Measurements from ENCODE around the gene SLC10A7. TPM values are rescaled to one million over a fixed set of nuclear protein-coding genes. Genes with fewer than 3 reads are reported as not detected.

SLC10A7 gene
- total and polyA plus RNA-seq, 2 of the 4 experiments (the other 2 are of a cell fraction), result 5.2 to 8.4 TPM

DNA sequence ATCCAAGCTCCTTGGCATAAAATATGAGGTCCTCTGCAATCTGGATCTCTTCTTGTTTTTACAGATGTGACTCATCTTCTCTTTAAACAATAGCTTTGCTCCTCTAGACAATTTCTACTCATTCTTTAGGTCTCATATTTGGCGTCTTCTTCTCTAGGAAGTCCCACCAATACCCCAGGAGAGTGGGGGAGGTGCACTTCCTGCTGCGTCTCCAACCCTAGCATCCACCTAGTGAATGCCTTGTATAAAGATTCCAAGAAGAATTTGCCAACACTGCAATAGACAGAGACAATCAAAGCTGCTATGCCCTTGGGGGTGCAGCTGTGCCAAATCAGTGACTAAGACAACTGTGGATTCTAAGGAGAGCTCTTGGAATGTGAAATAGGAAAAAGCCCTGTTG, 45.7 kb upstream of the SLC10A7 start:
- Histone ChIP-seq H3K9me3 (ENCODE audit: control insufficient read depth, insufficient read depth, low read length) (no peaks in the 10 kb centered on the region), H3K4me2 (ENCODE audit: low read depth, low read length) (no peak overlapping the region), H4K20me1 (ENCODE audit: insufficient read depth, low read length) (no peaks in the 10 kb centered on the region), H2AFZ (replicated peaks; ENCODE audit: low read length, poor library complexity) (no peak overlapping the region), H3K23ac (ENCODE audit: low read depth, low read length) (no peak overlapping the region), H3K27ac (ENCODE audit: insufficient read depth, low read length) (no peak overlapping the region), H3K9ac (ENCODE audit: low read depth, low read length) (no peak overlapping the region), H4K8ac (ENCODE audit: low read depth in 2 of 2, low read length in 2 of 2) (no peak overlapping the region), H2BK120ac (ENCODE audit: low read depth, low read length) (no peak overlapping the region), H3K4me1 (ENCODE audit: control insufficient read depth, insufficient read depth, low read length) (no peaks in the 10 kb centered on the region), H3K9me1 (ENCODE audit: insufficient read depth, low read length) (no peaks in the 10 kb centered on the region), H3K4ac (ENCODE audit: low read depth, low read length) (no peak overlapping the region), H2BK15ac (ENCODE audit: low read depth, low read length) (no peak overlapping the region), H2BK5ac (ENCODE audit: low read depth, low read length, poor library complexity, severe bottlenecking) (no peak overlapping the region), H3K4me3 (ENCODE audit: insufficient read depth, low read depth, low read length) (no peak overlapping the region), H3K14ac (replicated peaks; ENCODE audit: low read depth, low read length) (no peak overlapping the region), H3K27me3 (ENCODE audit: control insufficient read depth, insufficient read depth, low read length) (no peaks in the 10 kb centered on the region), H4K91ac (ENCODE audit: insufficient read depth, low read depth, low read length) (no peak overlapping the region), H2AK5ac (ENCODE audit: low read depth, low read length) (no peak overlapping the region), H2BK20ac (ENCODE audit: low read depth, low read length) (no peak overlapping the region), H4K5ac (ENCODE audit: low read depth, low read length) (no peak overlapping the region), H2AK9ac (replicated peaks; ENCODE audit: low read depth, low read length, poor library complexity) (no peak overlapping the region), H3K79me1 (ENCODE audit: low read depth in 1 of 2, low read length in 2 of 2) (no peaks in the 10 kb centered on the region), H3K56ac (ENCODE audit: extremely low read depth, insufficient read depth, low read length) (no peak overlapping the region), H3K36me3 (ENCODE audit: control insufficient read depth, insufficient read depth, low read length) (no peaks in the 10 kb centered on the region), H3K18ac (ENCODE audit: low read depth, low read length) (no peak overlapping the region)
- no TSS peak for BruUV-seq (replicated peaks)
- CTCF ChIA-PET, result no interaction called here
- WGBS, 2 experiments (ENCODE audit: extremely low coverage in 2 of 2, insufficient read length in 1 of 2), result no CpG with 5 or more reads among the region's 2 CpGs
- POLR2A ChIA-PET (ENCODE audit: unreplicated experiment), result no interaction called here
- DNase-seq (no peak), ATAC-seq (ENCODE audit: low read depth) (no peak)
- dilution Hi-C loops (cut with HindIII; ENCODE audit: low sequenced_read_pairs, unreplicated experiment) (no loop called here), intact Hi-C loops (cut with micrococcal nuclease) (no loop called here), in situ Hi-C loops (cut with MboI; ENCODE audit: low sequenced_read_pairs) (no loop called here)
- TF ChIP-seq CHD1 (IDR thresholded peaks at IDR 0.05; ENCODE audit: low read depth, low read length) (no peak), RCOR1 (IDR thresholded peaks at IDR 0.05; ENCODE audit: insufficient replicate concordance, low read length) (no peak), MAZ (IDR thresholded peaks at IDR 0.05; ENCODE audit: borderline replicate concordance, low read depth, low read length) (no peak), NFE2L2 (IDR thresholded peaks at IDR 0.05; ENCODE audit: low read depth, low read length) (no peak), RFX5 (IDR thresholded peaks at IDR 0.05; ENCODE audit: low read depth, low read length) (no peak), SMC3 (IDR thresholded peaks at IDR 0.05; ENCODE audit: low read depth, low read length) (no peak), MAFK (IDR thresholded peaks at IDR 0.05; ENCODE audit: low read depth, low read length) (no peak), RAD21 (IDR thresholded peaks at IDR 0.05; ENCODE audit: low read length) (no peak)
- TF ChIP-seq, protein P1, sequence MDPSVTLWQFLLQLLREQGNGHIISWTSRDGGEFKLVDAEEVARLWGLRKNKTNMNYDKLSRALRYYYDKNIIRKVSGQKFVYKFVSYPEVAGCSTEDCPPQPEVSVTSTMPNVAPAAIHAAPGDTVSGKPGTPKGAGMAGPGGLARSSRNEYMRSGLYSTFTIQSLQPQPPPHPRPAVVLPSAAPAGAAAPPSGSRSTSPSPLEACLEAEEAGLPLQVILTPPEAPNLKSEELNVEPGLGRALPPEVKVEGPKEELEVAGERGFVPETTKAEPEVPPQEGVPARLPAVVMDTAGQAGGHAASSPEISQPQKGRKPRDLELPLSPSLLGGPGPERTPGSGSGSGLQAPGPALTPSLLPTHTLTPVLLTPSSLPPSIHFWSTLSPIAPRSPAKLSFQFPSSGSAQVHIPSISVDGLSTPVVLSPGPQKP (IDR thresholded peaks at IDR 0.05; ENCODE audit: borderline replicate concordance, low read depth, low read length), result no peak
- TF ChIP-seq, protein P2, sequence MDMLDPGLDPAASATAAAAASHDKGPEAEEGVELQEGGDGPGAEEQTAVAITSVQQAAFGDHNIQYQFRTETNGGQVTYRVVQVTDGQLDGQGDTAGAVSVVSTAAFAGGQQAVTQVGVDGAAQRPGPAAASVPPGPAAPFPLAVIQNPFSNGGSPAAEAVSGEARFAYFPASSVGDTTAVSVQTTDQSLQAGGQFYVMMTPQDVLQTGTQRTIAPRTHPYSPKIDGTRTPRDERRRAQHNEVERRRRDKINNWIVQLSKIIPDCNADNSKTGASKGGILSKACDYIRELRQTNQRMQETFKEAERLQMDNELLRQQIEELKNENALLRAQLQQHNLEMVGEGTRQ (IDR thresholded peaks at IDR 0.05; ENCODE audit: low read depth, low read length), result no peak
